Breast epithelium (tissue), 4 donors: ENCODE measurements around the gene LRRIQ1. TPM values are rescaled to one million over a fixed set of nuclear protein-coding genes. Genes with fewer than 3 reads are reported as not detected.

Source experiments
- DNase-seq, 2 donors: peaks; one replicate each; pipeline ENCODE4 v3.0.0-alpha.2; 2019; ENCODE audit warnings: low spot score in 2 of 2
- H3K27ac ChIP-seq, 2 donors: fragments of 200-600 bp; sonication (generic) in 1 of 2; one replicate each; pipeline ENCODE4 v1.5.1; 2016 to 2019; ENCODE audit warnings: mild to moderate bottlenecking in 1 of 2
- H3K27me3 ChIP-seq, 2 donors: fragments of 200-600 bp; sonication (generic) in 1 of 2; one replicate each; pipeline versions ENCODE4 v1.5.1 to v1.6.0; 2017 to 2019; ENCODE audit warnings: control low read depth in 1 of 2, mild to moderate bottlenecking in 1 of 2
- H3K36me3 ChIP-seq: fragments of 200-600 bp; one replicate; pipeline ENCODE4 v1.5.1; 2019
- H3K4me1 ChIP-seq, 2 donors: fragments of 200-600 bp; sonication (generic); one replicate each; pipeline ENCODE4 v1.5.1; 2016 to 2019; ENCODE audit warnings: control low read depth in 1 of 2
- H3K4me3 ChIP-seq, 3 donors: fragments of 200-600 bp; sonication (generic); 1 replicate in 2 of 3; 2 replicates in 1 of 3; pipeline ENCODE4 v1.5.1; 2016 to 2019; ENCODE audit warnings: mild to moderate bottlenecking in 3 of 3, moderate library complexity in 2 of 3
- H3K9me3 ChIP-seq, 2 donors: fragments of 200-600 bp; sonication (generic) in 1 of 2; one replicate each; pipeline ENCODE4 v1.5.1; 2016 to 2019; ENCODE audit warnings: control low read depth in 1 of 2
- CTCF ChIP-seq, 3 donors: fragments of 450-650 bp; IDR thresholded peaks; one replicate each; pipeline ENCODE4 v1.5.1; 2016 to 2017; ENCODE audit warnings: antibody characterized with exemption in 3 of 3, mild to moderate bottlenecking in 3 of 3, moderate library complexity in 3 of 3
- POLR2A ChIP-seq: fragments of 450-650 bp; IDR thresholded peaks from one replicate; pipeline ENCODE4 v1.6.1; 2016; ENCODE audit warnings: antibody characterized with exemption, mild to moderate bottlenecking, moderate library complexity
- POLR2AphosphoS5 ChIP-seq, 3 donors: sonication (generic); formaldehyde crosslinking; IDR thresholded peaks; one replicate each; pipeline ENCODE4 v1.6.1; 2017; ENCODE audit warnings: antibody characterized with exemption in 3 of 3
- intact Hi-C: fragments of 100-400 bp; cut with DNase I; formaldehyde crosslinking; loops from one replicate; pipeline ENCODE4 v1.15.1; 2023; ENCODE audit warnings: low total_unique reads
- total RNA-seq, 3 donors: library from RNA; depleted of rRNA; stranded (reverse); fragments of >200 nt; gene quantifications; one replicate each; pipeline ENCODE4 v1.1.0, GENCODE V29; 2016

The LRRIQ1 gene
- total RNA-seq, 3 donors from 2014 or later, result 0.16 to 1.5 (median 0.66) TPM

DNA sequence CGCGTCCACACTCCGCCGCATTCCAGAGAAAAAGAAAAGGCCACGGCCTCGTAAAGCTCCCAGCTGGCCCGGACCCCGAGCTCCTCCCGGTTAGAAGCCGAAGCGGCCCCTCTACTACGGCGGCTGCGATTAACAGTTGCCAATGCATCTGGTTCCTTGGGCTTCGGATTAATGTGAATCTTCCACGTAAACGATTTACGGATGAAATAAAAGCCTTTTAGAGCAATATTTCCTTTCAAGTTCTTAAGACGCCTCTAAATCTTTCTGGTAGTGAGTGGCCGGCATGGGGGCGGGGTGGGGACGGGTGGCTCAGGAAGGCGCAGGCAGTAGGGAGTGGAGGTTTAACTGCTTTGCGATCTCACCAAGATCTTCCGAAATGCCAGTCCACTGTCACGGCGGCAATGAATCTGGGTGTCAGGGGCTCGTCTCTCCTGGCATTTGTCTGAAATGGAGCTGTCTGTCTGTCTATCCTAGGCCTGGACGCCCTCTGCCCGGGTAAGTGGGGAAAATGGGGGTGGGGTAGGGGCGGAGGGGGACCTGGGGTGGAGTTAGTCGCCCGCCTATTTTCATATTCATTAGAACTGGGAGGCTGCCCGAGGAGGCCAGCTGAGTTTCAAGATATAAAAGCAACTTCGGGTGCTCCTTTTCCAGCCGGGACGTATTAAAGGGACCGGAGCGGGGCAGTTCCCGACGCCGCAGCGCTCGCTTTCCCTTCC lies 243.5 kb downstream of the LRRIQ1 start:
- peaks cover 0 to 88% of the 10 kb centered on the region in 2 donors for H3K27me3 ChIP-seq
- TF ChIP-seq POLR2AphosphoS5 (IDR thresholded peaks at IDR 0.05) (no peak), CTCF (IDR thresholded peaks at IDR 0.05) (no peak), POLR2A (no peak)
- DNase-seq, result peak in 1 of 2 donors; percentile 45

DNA sequence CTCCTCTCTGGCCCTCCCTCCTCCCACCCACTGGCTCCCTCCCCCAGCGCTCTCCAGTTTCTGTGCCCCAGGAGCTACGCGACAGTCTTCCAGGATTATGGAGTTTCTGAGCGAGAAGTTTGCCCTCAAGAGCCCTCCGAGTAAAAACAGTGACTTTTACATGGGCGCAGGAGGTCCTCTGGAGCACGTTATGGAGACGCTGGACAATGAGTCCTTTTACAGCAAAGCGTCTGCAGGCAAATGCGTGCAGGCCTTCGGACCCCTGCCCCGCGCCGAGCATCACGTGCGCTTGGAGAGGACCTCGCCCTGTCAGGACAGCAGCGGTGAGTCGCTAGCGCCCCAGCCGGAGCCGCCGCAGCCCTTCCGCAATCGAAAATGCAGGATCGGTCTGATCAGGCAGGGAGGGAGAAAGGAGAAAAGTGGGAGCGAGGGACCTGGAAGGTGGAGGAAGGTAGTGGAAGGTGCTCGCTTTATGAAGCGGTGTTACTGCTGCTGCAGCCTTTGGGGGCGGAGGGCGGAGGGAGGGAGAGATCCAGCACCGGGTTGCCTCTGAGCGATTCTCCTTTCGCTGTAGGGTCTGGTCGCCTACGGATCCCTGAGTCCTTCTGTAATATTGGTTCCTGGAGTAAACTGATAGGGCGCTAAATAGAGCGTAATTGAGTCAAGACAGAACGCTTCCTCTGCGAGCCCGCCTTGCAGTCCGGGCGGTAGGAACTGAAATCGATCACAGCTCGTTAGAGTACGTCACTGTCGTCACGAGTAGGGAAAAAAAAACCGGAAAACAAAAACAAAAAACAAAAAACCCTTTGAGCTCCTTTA lies 244.2 kb downstream of the LRRIQ1 start, which contains the start of gene ALX1:
Gene ALX1 (plus strand): TSS at position 56 of the 819 bp plus-strand sequence. CDS start 42 bp downstream, at position 98.
- intact Hi-C loops, result no loop called here
- H3K9me3 ChIP-seq, result peaks cover 0 to 20% of the 10 kb centered on the region in 2 donors
- peak within 1 kb of the TSS; percentile 30 to 61 (median 53) for H3K4me3 ChIP-seq
- H3K4me1 ChIP-seq, result no peaks in the 10 kb centered on the region
- H3K36me3 ChIP-seq, result no peaks in the 10 kb centered on the region
- H3K27ac ChIP-seq, result no peak within 1 kb of the TSS
- H3K27me3 ChIP-seq, result peaks cover 0 to 89% of the 10 kb centered on the region in 2 donors
- TF ChIP-seq POLR2A (no peak), CTCF (IDR thresholded peaks at IDR 0.05) (no peak), POLR2AphosphoS5 (IDR thresholded peaks at IDR 0.05) (no peak)
- no peak for DNase-seq

More for the DNA sequence above, 243.5 kb downstream of the LRRIQ1 start:
- H3K36me3 ChIP-seq, result no peaks in the 10 kb centered on the region
- H3K27ac ChIP-seq, result no peak overlapping the region
- intact Hi-C loops, result no loop called here
- H3K9me3 ChIP-seq, result peaks cover 0 to 20% of the 10 kb centered on the region in 2 donors
- H3K4me1 ChIP-seq, result no peaks in the 10 kb centered on the region
- H3K4me3 ChIP-seq, result peak overlapping the region; percentile 30 to 61 (median 53)

- no peak for TF ChIP-seq POLR2A
- TF ChIP-seq POLR2AphosphoS5 (IDR thresholded peaks at IDR 0.05), result no peak
- no peak for TF ChIP-seq CTCF (IDR thresholded peaks at IDR 0.05)
- intact Hi-C loops, result no loop called here
- no peak for DNase-seq
- Histone ChIP-seq H3K4me1 (no peaks in the 10 kb centered on the region), H3K27ac (no peak overlapping the region), H3K36me3 (no peaks in the 10 kb centered on the region), H3K4me3 (peak overlapping the region in 2 of 3 donors; percentile 53 to 61), H3K9me3 (peaks cover 0 to 20% of the 10 kb centered on the region in 2 donors), H3K27me3 (peaks cover 0 to 86% of the 10 kb centered on the region in 2 donors)
Measured at GRCh38 chr12:85280984-85281630, 245.0 kb downstream of the LRRIQ1 start.

DNA sequence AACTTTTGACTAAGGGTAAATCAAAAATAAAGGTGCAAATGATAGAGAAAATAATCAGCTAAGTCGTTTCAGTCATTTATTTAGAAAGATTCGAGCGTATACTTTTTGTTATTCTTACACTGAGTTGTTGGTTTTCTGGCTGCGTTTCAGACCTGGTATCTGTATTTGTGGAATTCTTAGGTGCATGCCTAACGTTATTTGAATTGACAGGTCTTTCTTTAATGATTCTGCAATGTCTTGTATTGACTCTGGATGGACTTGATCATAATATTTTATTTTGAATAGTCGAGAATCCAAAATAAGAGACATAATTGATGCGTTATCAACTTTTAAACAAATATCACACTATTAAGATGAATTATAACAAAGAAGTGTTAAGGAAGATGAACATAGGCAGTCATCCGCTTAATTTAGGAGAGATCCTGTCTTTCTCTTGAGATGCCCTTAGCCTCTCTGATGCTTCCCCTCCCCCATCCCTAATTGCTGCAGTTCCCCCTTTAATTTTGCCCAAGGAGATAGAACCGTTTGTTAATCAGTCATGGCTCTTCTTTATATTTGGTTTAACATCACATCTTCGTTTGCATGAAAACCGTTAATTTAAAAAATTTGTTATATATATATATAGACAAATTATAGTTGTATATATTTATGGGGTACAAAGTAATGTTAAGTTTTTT lies 245.6 kb downstream of the LRRIQ1 start:
- Histone ChIP-seq H3K36me3 (no peaks in the 10 kb centered on the region), H3K9me3 (peaks cover 0 to 20% of the 10 kb centered on the region in 2 donors), H3K4me1 (no peaks in the 10 kb centered on the region), H3K27ac (no peak overlapping the region), H3K4me3 (peak overlapping the region in 1 of 3 donors; percentile 53), H3K27me3 (peaks cover 0 to 80% of the 10 kb centered on the region in 2 donors)
- intact Hi-C loops, result no loop called here
- TF ChIP-seq CTCF (IDR thresholded peaks at IDR 0.05) (no peak), POLR2A (no peak)
- DNase-seq, result no peak
